Chondrocyte (in vitro differentiated cells): ENCODE results near the gene RABGAP1L. TPM values are rescaled to one million over a fixed set of nuclear protein-coding genes. Genes with fewer than 3 reads are reported as not detected.

Experiments
- DNase-seq: peaks from one replicate; pipeline ENCODE4 v3.0.0; 2021; ENCODE audit warnings: mixed read lengths, low spot score
- H3K27ac Mint-ChIP-seq: one replicate; pipeline ENCODE4 v1.8.0; 2021; ENCODE audit warnings: mild to moderate bottlenecking, moderate library complexity, mixed read lengths; ENCODE audit not compliant: unreplicated experiment
- H3K27me3 Mint-ChIP-seq: 2 replicates; pipeline ENCODE4 v1.8.0; 2021; ENCODE audit warnings: low read depth, mixed read lengths
- H3K36me3 Mint-ChIP-seq: 2 replicates; pipeline ENCODE4 v1.8.0; 2021; ENCODE audit warnings: low read depth, mixed read lengths
- H3K4me1 Mint-ChIP-seq: 2 replicates; pipeline ENCODE4 v1.8.0; 2021; ENCODE audit warnings: low read depth, mild to moderate bottlenecking, mixed read lengths
- H3K4me3 Mint-ChIP-seq: one replicate; pipeline ENCODE4 v1.8.0; 2021; ENCODE audit warnings: mild to moderate bottlenecking, moderate library complexity, mixed read lengths; ENCODE audit not compliant: unreplicated experiment
- H3K9me3 Mint-ChIP-seq: 2 replicates; pipeline ENCODE4 v1.8.0; 2021; ENCODE audit warnings: low read depth, mixed read lengths
- CTCF ChIP-seq: fragments of 200-600 bp; sonication (generic); IDR thresholded peaks from 2 replicates; pipeline ENCODE4 v1.5.0; 2021; ENCODE audit warnings: antibody characterized with exemption, mild to moderate bottlenecking, moderate library complexity
- total RNA-seq: library from RNA; stranded (reverse); gene quantifications from 3 replicates; pipeline ENCODE4 v1.2.1, GENCODE V29; 2021

The RABGAP1L gene
- total RNA-seq, 1 donor from 2014 or later = 27.1 TPM

- no peak for TF ChIP-seq CTCF
- Mint-ChIP-seq H3K27me3 (no peaks in the 10 kb centered on the region), H3K36me3 (no peaks in the 10 kb centered on the region)
These were observed 835.8 kb downstream of the RABGAP1L start for GRCh38 chr1:174995121-174995520.

GRCh38 chr1:174995916-174996315, 836.6 kb downstream of the RABGAP1L start:
- Mint-ChIP-seq H3K4me1 (peaks cover 18% of the 10 kb centered on the region), H3K36me3 (no peaks in the 10 kb centered on the region), H3K9me3 (no peaks in the 10 kb centered on the region), H3K27me3 (no peaks in the 10 kb centered on the region), H3K4me3 (no peak overlapping the region), H3K27ac (no peak overlapping the region)
- no peak for DNase-seq
- no peak for TF ChIP-seq CTCF

More at GRCh38 chr1:174995121-174995520, 835.8 kb downstream of the RABGAP1L start:
- Mint-ChIP-seq H3K4me3 (no peak overlapping the region), H3K27ac (no peak overlapping the region), H3K9me3 (no peaks in the 10 kb centered on the region), H3K4me1 (peaks cover 12% of the 10 kb centered on the region)
- DNase-seq = no peak

- Mint-ChIP-seq H3K9me3 (no peaks in the 10 kb centered on the region), H3K4me3 (no peak overlapping the region), H3K27me3 (no peaks in the 10 kb centered on the region), H3K4me1 (peaks cover 24% of the 10 kb centered on the region), H3K36me3 (no peaks in the 10 kb centered on the region), H3K27ac (peak overlapping the region; percentile 22)
- TF ChIP-seq CTCF = no peak
- DNase-seq = no peak
These were observed 837.2 kb downstream of the RABGAP1L start for GRCh38 chr1:174996476-174996875.

GRCh38 chr1:174997041-174997440, 837.7 kb downstream of the RABGAP1L start:
- no peak for TF ChIP-seq CTCF
- H3K9me3 Mint-ChIP-seq = no peaks in the 10 kb centered on the region
- DNase-seq = no peak
- H3K4me3 Mint-ChIP-seq = no peak overlapping the region
- no peaks in the 10 kb centered on the region for H3K36me3 Mint-ChIP-seq
- H3K27ac Mint-ChIP-seq = no peak overlapping the region
- H3K27me3 Mint-ChIP-seq = no peaks in the 10 kb centered on the region
- peaks cover 27% of the 10 kb centered on the region for H3K4me1 Mint-ChIP-seq

- H3K9me3 Mint-ChIP-seq = no peaks in the 10 kb centered on the region
- no peak overlapping the region for H3K27ac Mint-ChIP-seq
- H3K4me1 Mint-ChIP-seq = peaks cover 39% of the 10 kb centered on the region
- peak; percentile 97 for TF ChIP-seq CTCF
- H3K36me3 Mint-ChIP-seq = no peaks in the 10 kb centered on the region
- no peak overlapping the region for H3K4me3 Mint-ChIP-seq
- no peaks in the 10 kb centered on the region for H3K27me3 Mint-ChIP-seq
- no peak for DNase-seq
These were observed 839.4 kb downstream of the RABGAP1L start for GRCh38 chr1:174998569-174999215.
